CD4-positive, CD25-positive, alpha-beta regulatory T cell (primary cell): ENCODE results near the gene MFAP3L. TPM values are rescaled to one million over a fixed set of nuclear protein-coding genes. Genes with fewer than 3 reads are reported as not detected.
A peak's percentile ranks its signal among the peaks of the same experiment; 100 is the strongest.

Experiments
- ATAC-seq, 2 donors: fragments of 150-1000 bp; cut with Tn5 transposase; one replicate each; pipeline ENCODE4 v1.10.0; 2021; ENCODE audit warnings: low read depth in 2 of 2, moderate number of reproducible peaks in 2 of 2, moderate library complexity in 1 of 2
- DNase-seq, 3 donors: peaks; one replicate each; pipeline versions ENCODE4 v3.0.0 to v3.0.0-alpha.2; 2012 to 2022; ENCODE audit warnings: mixed read lengths in 1 of 3
- H3K27ac ChIP-seq: one replicate; pipeline ENCODE4 v1.7.0; 2013; ENCODE audit warnings: mild to moderate bottlenecking, low read length; ENCODE audit not compliant: insufficient read depth, poor library complexity, severe bottlenecking
- H3K27me3 ChIP-seq: one replicate; pipeline ENCODE4 v1.7.0; 2013; ENCODE audit warnings: low read length; ENCODE audit not compliant: control insufficient read depth, insufficient read depth
- H3K36me3 ChIP-seq: one replicate; pipeline ENCODE4 v1.7.0; 2013; ENCODE audit warnings: mild to moderate bottlenecking, low read length, moderate library complexity; ENCODE audit not compliant: control insufficient read depth, insufficient read depth
- H3K4me1 ChIP-seq: 2 replicates; pipeline ENCODE4 v1.7.0; 2013; ENCODE audit warnings: mild to moderate bottlenecking, low read length; ENCODE audit not compliant: insufficient read depth, control insufficient read depth, poor library complexity, severe bottlenecking
- H3K4me3 ChIP-seq: one replicate; pipeline ENCODE4 v1.7.0; 2013; ENCODE audit warnings: low read depth, mild to moderate bottlenecking, low read length, moderate library complexity
- H3K9me3 ChIP-seq, 2 experiments: 1 replicate in 1 of 2; 2 replicates in 1 of 2; pipeline ENCODE4 v1.7.0; 2013; ENCODE audit warnings: low read length in 2 of 2, mild to moderate bottlenecking in 1 of 2, moderate library complexity in 1 of 2; ENCODE audit not compliant: control insufficient read depth in 2 of 2
- H3K27ac Mint-ChIP-seq, 3 donors: one replicate each; pipeline ENCODE4 v1.8.0; 2020 to 2022; ENCODE audit warnings: mild to moderate bottlenecking in 3 of 3, mixed read lengths in 3 of 3, moderate library complexity in 2 of 3
- H3K27me3 Mint-ChIP-seq: one replicate; pipeline ENCODE4 v1.8.0; 2022; ENCODE audit warnings: mild to moderate bottlenecking, mixed read lengths
- H3K36me3 Mint-ChIP-seq: one replicate; pipeline ENCODE4 v1.8.0; 2020; ENCODE audit warnings: mixed read lengths
- H3K4me1 Mint-ChIP-seq, 4 donors: one replicate each; pipeline ENCODE4 v1.8.0; 2020 to 2022; ENCODE audit warnings: mixed read lengths in 4 of 4, mild to moderate bottlenecking in 1 of 4
- H3K4me3 Mint-ChIP-seq, 4 donors: one replicate each; pipeline ENCODE4 v1.8.0; 2020 to 2022; ENCODE audit warnings: mild to moderate bottlenecking in 4 of 4, mixed read lengths in 4 of 4, moderate library complexity in 3 of 4
- H3K9me3 Mint-ChIP-seq, 7 donors: one replicate each; pipeline ENCODE4 v1.8.0; 2020 to 2022; ENCODE audit warnings: mixed read lengths in 7 of 7, mild to moderate bottlenecking in 3 of 7, moderate library complexity in 2 of 7
- polyA plus RNA-seq, 4 donors: library from polyadenylated mRNA; unstranded; fragments of 300-500 nt; fragmentation: Illumina TruSeq; gene quantifications; one replicate each; pipeline ENCODE4 v1.2.3, GENCODE V29; 2021
- total RNA-seq: library from RNA; stranded (reverse); gene quantifications from one replicate; pipeline ENCODE4 v1.2.3, GENCODE V29; 2022

MFAP3L gene
- total and polyA plus RNA-seq, 5 donors from 2014 or later: 0.28 to 3.4 (median 0.82) TPM; not detected in 2

DNA sequence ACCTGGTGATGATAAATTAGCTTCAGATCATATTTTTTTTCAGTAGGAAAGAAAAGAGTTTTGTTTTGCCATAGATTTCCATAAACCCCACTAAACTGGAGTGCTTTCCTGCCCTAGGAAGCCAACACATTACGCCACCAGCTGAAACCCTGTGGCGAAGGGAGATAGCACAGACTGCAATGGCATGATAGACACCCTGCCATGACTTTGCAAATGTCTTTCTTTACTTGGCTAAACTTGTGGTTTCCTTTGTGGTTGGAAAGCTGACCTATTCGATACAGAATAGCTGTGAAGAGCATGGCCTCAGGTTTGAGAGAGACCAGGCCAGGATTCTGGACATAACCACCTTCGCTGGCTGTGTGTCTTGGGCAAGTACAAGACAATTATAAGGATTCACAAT is 19.1 kb downstream of the MFAP3L start:
- Mint-ChIP-seq H3K4me3 (no peak overlapping the region), H3K9me3 (no peaks in the 10 kb centered on the region), H3K36me3 (no peaks in the 10 kb centered on the region), H3K27me3 (peaks cover 8% of the 10 kb centered on the region), H3K4me1 (peaks cover 0 to 8% (median 0%) of the 10 kb centered on the region in 4 donors), H3K27ac (no peak overlapping the region)
- H3K36me3 ChIP-seq: no peaks in the 10 kb centered on the region
- no peak for ATAC-seq
- no peak overlapping the region for H3K27ac ChIP-seq
- no peaks in the 10 kb centered on the region for H3K4me1 ChIP-seq
- H3K27me3 ChIP-seq: no peaks in the 10 kb centered on the region
- no peak overlapping the region for H3K4me3 ChIP-seq
- DNase-seq: no peak
- no peaks in the 10 kb centered on the region for H3K9me3 ChIP-seq

DNA sequence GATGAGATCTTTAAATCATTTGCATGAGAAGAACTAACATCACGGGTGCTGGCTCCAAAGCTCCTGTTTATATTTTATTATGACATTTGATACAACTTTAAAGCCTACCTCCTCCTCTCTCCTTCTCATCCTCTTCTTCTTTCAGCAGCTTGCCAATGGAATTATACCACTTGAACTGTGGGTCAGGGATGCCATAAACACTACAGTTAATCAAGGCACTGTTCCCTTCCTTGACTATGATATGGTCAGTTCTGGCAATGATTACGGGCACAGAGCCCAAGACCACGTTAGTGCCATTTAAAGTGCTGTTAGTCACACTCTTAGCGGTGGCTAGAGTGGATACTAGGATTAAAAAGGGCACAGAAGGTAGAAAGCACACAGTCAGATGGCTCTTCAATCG is 20.7 kb downstream of the MFAP3L start:
- Histone ChIP-seq H3K27ac (no peak overlapping the region), H3K9me3 (no peaks in the 10 kb centered on the region), H3K36me3 (no peaks in the 10 kb centered on the region), H3K4me1 (no peaks in the 10 kb centered on the region), H3K4me3 (no peak overlapping the region), H3K27me3 (no peaks in the 10 kb centered on the region)
- no peak for DNase-seq
- Mint-ChIP-seq H3K4me1 (peaks cover 0 to 8% (median 0%) of the 10 kb centered on the region in 4 donors), H3K9me3 (no peaks in the 10 kb centered on the region), H3K27me3 (peaks cover 4% of the 10 kb centered on the region), H3K27ac (no peak overlapping the region), H3K4me3 (no peak overlapping the region), H3K36me3 (no peaks in the 10 kb centered on the region)
- no peak for ATAC-seq

DNA sequence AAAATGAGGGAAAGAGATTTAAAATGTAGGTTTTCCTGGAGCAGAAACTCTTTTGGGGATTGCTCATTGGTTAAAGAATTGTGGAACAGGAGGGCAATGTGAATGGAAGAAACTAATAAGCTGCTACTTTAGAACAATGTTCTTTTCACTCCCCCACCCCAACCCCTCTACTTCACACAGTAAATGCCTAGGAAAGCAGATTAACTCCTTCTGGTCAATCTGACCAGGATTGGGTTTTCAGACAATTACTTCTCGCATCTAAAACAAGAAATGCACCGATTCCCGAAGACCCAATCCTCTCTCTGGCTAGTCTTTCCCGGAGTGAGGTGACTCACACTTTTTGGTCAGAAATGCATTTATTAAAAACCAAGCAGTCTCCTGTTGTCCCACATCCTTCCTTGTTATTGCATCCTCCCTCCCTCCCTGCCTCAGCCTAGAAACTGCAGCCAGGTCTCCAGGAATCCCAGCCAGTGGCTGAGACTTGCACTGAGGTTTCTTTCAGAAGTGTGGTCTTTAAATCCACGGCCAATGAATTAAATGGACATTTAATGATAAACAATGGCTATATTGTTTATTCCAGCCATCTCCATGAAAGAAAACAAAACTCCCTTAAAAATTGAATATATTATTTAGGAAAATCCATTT is 21.4 kb downstream of the MFAP3L start:
- no peaks in the 10 kb centered on the region for H3K36me3 ChIP-seq
- no peak overlapping the region for H3K27ac ChIP-seq
- H3K27me3 ChIP-seq: no peaks in the 10 kb centered on the region
- no peak for ATAC-seq
- no peak overlapping the region for H3K4me3 ChIP-seq
- no peaks in the 10 kb centered on the region for H3K4me1 ChIP-seq
- H3K36me3 Mint-ChIP-seq: no peaks in the 10 kb centered on the region
- H3K4me1 Mint-ChIP-seq: peaks cover 0 to 8% (median 0%) of the 10 kb centered on the region in 4 donors
- H3K9me3 Mint-ChIP-seq: no peaks in the 10 kb centered on the region
- peaks cover 4% of the 10 kb centered on the region for H3K27me3 Mint-ChIP-seq
- H3K27ac Mint-ChIP-seq: no peak overlapping the region
- H3K9me3 ChIP-seq: no peaks in the 10 kb centered on the region
- H3K4me3 Mint-ChIP-seq: no peak overlapping the region
- no peak for DNase-seq

DNA sequence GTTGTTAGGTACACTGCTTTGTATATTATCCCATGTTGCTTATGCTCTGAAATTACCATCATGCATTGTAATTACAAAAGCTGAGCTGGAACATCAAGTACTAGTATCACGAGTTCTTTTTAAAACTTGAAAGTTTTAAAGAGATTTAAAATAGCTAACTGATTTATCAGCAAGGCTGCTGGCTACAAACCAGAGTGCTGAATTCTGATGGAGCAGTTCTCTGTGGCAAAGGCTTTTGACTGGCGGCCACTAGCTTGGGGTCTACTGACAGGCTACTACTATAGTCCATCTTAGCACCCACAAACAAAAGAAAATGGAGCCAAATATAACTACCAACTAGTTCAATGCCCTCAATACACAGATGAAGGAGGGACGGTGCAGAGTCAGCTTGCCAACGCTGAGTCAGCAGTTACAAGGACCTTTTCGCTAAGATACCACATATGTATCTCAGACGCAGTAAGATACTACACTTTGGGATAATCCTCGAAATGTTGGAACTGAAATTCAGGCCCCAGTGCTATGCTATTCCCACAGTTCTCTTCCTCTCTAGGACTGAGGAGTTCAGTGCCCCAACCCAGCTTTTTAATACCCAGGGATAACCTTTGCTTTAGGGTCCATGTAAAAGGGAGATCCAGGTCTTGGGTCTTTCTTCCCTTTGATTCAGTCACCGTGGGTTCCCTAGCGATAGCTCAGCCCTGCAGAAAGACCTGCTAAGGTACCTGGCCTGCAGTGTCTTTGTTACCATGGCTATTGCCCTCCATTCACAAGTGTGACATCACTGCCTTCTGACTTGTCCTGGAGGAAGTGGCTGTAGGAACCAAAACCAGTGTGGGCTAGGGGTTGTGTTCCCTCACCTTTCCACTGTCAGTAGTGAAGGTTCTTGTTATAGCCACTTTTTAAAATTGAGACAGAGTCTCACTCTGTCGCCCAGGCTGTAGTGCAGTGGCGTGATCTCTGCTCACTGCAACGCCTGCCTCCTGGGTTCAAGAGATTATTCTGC is 22.8 kb downstream of the MFAP3L start:
- no peaks in the 10 kb centered on the region for H3K27me3 ChIP-seq
- no peaks in the 10 kb centered on the region for H3K36me3 ChIP-seq
- no peak overlapping the region for H3K4me3 ChIP-seq
- DNase-seq: no peak
- ATAC-seq: no peak
- no peak overlapping the region for H3K27ac Mint-ChIP-seq
- H3K9me3 ChIP-seq: no peaks in the 10 kb centered on the region
- H3K4me1 ChIP-seq: no peaks in the 10 kb centered on the region
- H3K4me1 Mint-ChIP-seq: peaks cover 0 to 8% (median 0%) of the 10 kb centered on the region in 4 donors
- H3K27ac ChIP-seq: no peak overlapping the region
- H3K27me3 Mint-ChIP-seq: peaks cover 4% of the 10 kb centered on the region
- no peaks in the 10 kb centered on the region for H3K9me3 Mint-ChIP-seq
- H3K36me3 Mint-ChIP-seq: no peaks in the 10 kb centered on the region
- no peak overlapping the region for H3K4me3 Mint-ChIP-seq

DNA sequence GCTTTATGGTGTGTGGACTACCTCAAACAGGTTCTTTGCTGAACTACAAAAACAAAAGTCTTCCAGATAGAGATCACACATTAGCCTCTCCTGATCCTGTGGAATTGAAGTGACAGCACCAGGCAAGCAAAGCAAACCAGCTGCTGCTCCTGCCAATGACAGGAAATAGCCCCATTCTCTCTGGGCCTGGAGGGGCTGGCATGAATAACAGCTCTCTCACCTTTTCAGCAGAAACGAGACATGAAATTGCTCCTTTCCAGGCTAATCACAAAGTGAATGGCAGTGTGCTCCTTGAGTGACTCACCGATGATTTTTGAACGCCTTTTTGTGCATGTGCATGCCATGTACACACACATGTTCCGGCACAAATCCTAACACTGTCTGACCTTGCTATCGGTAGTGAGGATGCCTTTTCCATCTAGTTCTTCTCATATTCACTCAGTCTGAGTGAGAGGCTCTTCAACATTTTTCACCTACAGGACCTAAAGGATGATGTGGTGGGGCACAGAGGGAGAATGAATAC is 24.4 kb downstream of the MFAP3L start:
- H3K4me1 Mint-ChIP-seq: no peaks in the 10 kb centered on the region
- H3K4me3 Mint-ChIP-seq: no peak overlapping the region
- DNase-seq (no peak), ATAC-seq (no peak)
- peaks cover 0 to 1% (median 0%) of the 10 kb centered on the region in 7 donors for H3K9me3 Mint-ChIP-seq
- H3K36me3 Mint-ChIP-seq: no peaks in the 10 kb centered on the region
- peaks cover 4% of the 10 kb centered on the region for H3K27me3 Mint-ChIP-seq
- Histone ChIP-seq H3K36me3 (no peaks in the 10 kb centered on the region), H3K27me3 (no peaks in the 10 kb centered on the region), H3K9me3 (no peaks in the 10 kb centered on the region), H3K27ac (no peak overlapping the region), H3K4me3 (no peak overlapping the region), H3K4me1 (no peaks in the 10 kb centered on the region)
- peak overlapping the region in 1 of 3 donors; percentile 10 for H3K27ac Mint-ChIP-seq

DNA sequence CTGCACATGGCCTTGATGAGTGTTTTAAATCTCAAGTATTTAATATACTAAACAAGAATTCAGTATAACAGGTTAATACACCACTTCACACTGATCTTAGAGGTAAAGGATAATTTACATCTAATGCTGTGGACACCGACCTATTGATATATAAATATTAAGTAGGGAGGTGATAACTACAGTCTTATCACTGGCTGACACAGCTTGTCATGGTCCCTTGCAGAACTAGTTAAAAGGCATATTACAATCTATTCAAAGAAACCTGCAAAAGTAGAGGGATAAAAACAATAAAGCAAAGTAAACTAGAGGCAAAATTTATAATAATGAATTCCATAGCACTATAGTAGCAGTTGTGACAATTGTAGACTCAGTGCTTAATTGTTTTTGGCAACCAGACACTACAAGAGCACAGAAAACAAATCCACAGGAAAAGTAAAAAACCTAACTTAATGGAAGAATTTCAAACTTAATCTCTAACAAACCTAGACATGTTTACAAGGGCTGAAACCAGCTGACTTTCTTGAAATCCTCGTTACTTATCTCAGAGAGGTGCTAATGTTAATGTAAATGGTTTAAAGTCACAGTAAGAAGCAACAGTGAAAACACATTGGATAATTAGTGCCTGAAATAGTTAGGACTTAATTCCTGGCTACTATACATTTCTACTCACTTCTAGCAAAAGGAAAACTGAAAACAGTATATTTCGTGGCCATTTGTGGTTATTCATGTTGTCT is 25.0 kb downstream of the MFAP3L start:
- DNase-seq: no peak
- Histone ChIP-seq H3K4me1 (no peaks in the 10 kb centered on the region), H3K36me3 (no peaks in the 10 kb centered on the region), H3K27me3 (no peaks in the 10 kb centered on the region), H3K27ac (no peak overlapping the region), H3K4me3 (no peak overlapping the region), H3K9me3 (no peaks in the 10 kb centered on the region)
- no peak for ATAC-seq
- Mint-ChIP-seq H3K27ac (peak overlapping the region in 1 of 3 donors; percentile 10), H3K27me3 (peaks cover 4% of the 10 kb centered on the region), H3K9me3 (peaks cover 0 to 1% (median 0%) of the 10 kb centered on the region in 7 donors), H3K4me3 (no peak overlapping the region), H3K36me3 (no peaks in the 10 kb centered on the region), H3K4me1 (no peaks in the 10 kb centered on the region)

DNA sequence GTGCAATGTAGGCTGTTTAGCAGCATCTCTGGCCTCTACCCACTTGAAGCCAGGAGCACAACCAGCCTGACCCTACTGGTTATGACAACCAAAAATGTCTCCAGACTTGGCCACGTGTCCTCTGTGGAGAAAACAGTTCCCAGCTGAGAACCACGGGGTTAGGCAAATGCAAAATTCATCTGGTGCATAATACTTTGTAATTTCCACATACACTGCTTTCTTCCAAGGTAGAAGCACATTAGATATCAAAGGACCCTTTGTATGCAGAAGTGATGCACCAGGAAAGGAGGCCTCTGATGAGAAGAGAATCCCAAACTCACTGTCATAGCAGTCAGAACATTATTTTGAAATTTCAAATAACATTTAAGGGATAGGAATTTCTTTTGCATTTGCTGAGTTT is 26.3 kb downstream of the MFAP3L start:
- H3K27me3 ChIP-seq: no peaks in the 10 kb centered on the region
- H3K4me3 Mint-ChIP-seq: no peak overlapping the region
- H3K36me3 Mint-ChIP-seq: no peaks in the 10 kb centered on the region
- H3K27ac Mint-ChIP-seq: no peak overlapping the region
- H3K27me3 Mint-ChIP-seq: peaks cover 4% of the 10 kb centered on the region
- no peaks in the 10 kb centered on the region for H3K9me3 ChIP-seq
- H3K9me3 Mint-ChIP-seq: peaks cover 0 to 1% (median 0%) of the 10 kb centered on the region in 7 donors
- no peaks in the 10 kb centered on the region for H3K4me1 ChIP-seq
- DNase-seq (no peak), ATAC-seq (no peak)
- H3K4me1 Mint-ChIP-seq: no peaks in the 10 kb centered on the region
- H3K27ac ChIP-seq: no peak overlapping the region
- no peak overlapping the region for H3K4me3 ChIP-seq
- H3K36me3 ChIP-seq: no peaks in the 10 kb centered on the region
